ENCODE data around the gene CENPT.

Gene CENPT

DNA sequence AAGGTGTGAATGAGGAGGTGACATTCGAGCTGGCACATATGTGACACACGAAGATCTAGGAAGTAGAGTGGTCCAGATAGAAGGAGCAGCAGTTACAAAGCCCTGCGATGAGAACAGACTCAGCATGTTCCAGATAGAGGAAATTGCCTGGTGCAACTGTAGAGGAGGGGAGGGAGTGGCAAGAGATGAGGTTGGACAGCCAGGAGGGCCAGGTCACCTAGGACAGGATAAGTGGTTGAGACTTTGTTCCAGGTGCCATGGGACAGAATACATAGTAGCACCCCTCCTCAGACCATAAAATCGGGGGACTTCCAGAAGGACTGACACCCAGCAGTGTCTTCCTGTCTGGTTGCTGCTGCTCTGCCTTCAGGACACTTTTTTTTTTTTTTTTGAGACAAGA is 11.0 kb upstream of the CENPT start:
- no peak overlapping the region for H3K4me3 ChIP-seq (ENCODE audit: low read depth, low read length)

GRCh38 chr16:67857547-67858233 is 10.2 kb upstream of the CENPT start:
- no peak overlapping the region for H3K4me3 ChIP-seq (ENCODE audit: low read depth, low read length)
- TF ChIP-seq POLR2A (IDR thresholded peaks at IDR 0.05; ENCODE audit: extremely low read depth, insufficient read length) = no peak
- TF ChIP-seq, protein P1, sequence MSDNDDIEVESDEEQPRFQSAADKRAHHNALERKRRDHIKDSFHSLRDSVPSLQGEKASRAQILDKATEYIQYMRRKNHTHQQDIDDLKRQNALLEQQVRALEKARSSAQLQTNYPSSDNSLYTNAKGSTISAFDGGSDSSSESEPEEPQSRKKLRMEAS (IDR thresholded peaks at IDR 0.05; ENCODE audit: low read depth, low read length) = no peak
- TF ChIP-seq MYC (IDR thresholded peaks at IDR 0.05; ENCODE audit: low read depth, low read length) = no peak
- TF ChIP-seq CTCF (IDR thresholded peaks at IDR 0.05; ENCODE audit: low read depth, low read length) = no peak
- peak; percentile 30 for DNase-seq (ENCODE audit: low read depth)

More for the DNA sequence above, 11.0 kb upstream of the CENPT start:
- TF ChIP-seq, protein P1 (IDR thresholded peaks at IDR 0.05; ENCODE audit: low read depth, low read length) = no peak
- TF ChIP-seq CTCF (IDR thresholded peaks at IDR 0.05; ENCODE audit: low read depth, low read length) (no peak), MYC (IDR thresholded peaks at IDR 0.05; ENCODE audit: low read depth, low read length) (no peak), POLR2A (IDR thresholded peaks at IDR 0.05; ENCODE audit: extremely low read depth, insufficient read length) (no peak)
- DNase-seq (ENCODE audit: low read depth) = no peak

DNA sequence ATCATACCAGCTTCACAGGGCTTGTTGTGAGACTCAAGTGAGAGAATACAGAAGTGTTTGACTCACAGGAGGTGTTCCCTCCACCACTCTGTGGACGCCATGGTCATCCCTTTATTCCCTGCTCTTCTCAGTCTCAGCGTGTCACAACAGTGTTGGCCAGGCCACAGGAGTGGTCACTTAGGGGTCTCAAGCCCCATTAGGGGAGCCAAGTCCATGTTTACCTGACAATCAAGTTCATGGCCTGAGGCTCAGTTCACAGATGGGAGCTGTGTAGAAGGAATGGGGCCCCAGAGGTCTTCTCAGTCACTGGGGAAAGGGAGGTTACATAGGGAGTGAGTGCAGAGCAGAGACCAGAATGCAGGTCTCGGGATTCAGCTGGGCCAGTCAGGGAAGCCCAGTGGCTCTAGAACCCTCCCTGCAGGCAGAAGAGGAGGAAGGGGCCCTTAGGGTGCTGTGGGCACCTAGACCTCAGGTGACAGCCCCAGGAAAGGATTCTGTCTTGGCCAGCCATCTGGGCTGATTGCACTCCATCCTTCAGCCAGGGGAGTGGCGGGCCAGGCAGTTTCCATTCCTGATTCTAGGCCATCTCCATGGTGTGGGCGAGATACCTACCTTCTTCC is 9.5 kb upstream of the CENPT start:
- no peak for DNase-seq (ENCODE audit: low read depth)
- no peak overlapping the region for H3K4me3 ChIP-seq (ENCODE audit: low read depth, low read length)
- TF ChIP-seq CTCF (IDR thresholded peaks at IDR 0.05; ENCODE audit: low read depth, low read length) (no peak), POLR2A (IDR thresholded peaks at IDR 0.05; ENCODE audit: extremely low read depth, insufficient read length) (no peak), MYC (IDR thresholded peaks at IDR 0.05; ENCODE audit: low read depth, low read length) (no peak)
- TF ChIP-seq, protein P1 (IDR thresholded peaks at IDR 0.05; ENCODE audit: low read depth, low read length) = no peak

- DNase-seq (ENCODE audit: low read depth) = no peak
- no peak for TF ChIP-seq CTCF (IDR thresholded peaks at IDR 0.05; ENCODE audit: low read depth, low read length)
- no peak for TF ChIP-seq MYC (IDR thresholded peaks at IDR 0.05; ENCODE audit: low read depth, low read length)
- TF ChIP-seq, protein P1 (IDR thresholded peaks at IDR 0.05; ENCODE audit: low read depth, low read length) = no peak
- no peak for TF ChIP-seq POLR2A (IDR thresholded peaks at IDR 0.05; ENCODE audit: extremely low read depth, insufficient read length)
- no peak overlapping the region for H3K4me3 ChIP-seq (ENCODE audit: low read depth, low read length)
These were observed 8.3 kb upstream of the CENPT start for GRCh38 chr16:67855789-67856188.

GRCh38 chr16:67853670-67854069 is 6.2 kb upstream of the CENPT start:
- no peak for TF ChIP-seq CTCF (IDR thresholded peaks at IDR 0.05; ENCODE audit: low read depth, low read length)
- TF ChIP-seq, protein P1 (IDR thresholded peaks at IDR 0.05; ENCODE audit: low read depth, low read length) = no peak
- no peak for TF ChIP-seq MYC (IDR thresholded peaks at IDR 0.05; ENCODE audit: low read depth, low read length)
- no peak for DNase-seq (ENCODE audit: low read depth)
- no peak overlapping the region for H3K4me3 ChIP-seq (ENCODE audit: low read depth, low read length)

Data from NB4 (cell line).